A673 (cell line): ENCODE data around the gene PRKG1. TPM values are rescaled to one million over a fixed set of nuclear protein-coding genes. Genes with fewer than 3 reads are reported as not detected.

Source experiments
- BruUV-seq: library from RNA; stranded (reverse); fragments of 400-500 nt; replicated peaks from 2 replicates; lab custom pipeline; 2021; lab: Mats Ljungman, UMichigan
- CTCF ChIA-PET: fragments of 300-600 bp; sonication (Branson Sonifier 250); formaldehyde crosslinking; loops from one replicate; lab custom pipeline; 2022; ENCODE audit warnings: antibody characterized with exemption; lab: Charles Lee
- POLR2A ChIA-PET: fragments of 300-600 bp; sonication (Branson Sonifier 250); formaldehyde crosslinking; loops from one replicate; lab custom pipeline; 2022; ENCODE audit warnings: antibody characterized with exemption; ENCODE audit not compliant: low non-redundant PET; lab: Charles Lee
- DNase-seq: peaks from one replicate; pipeline ENCODE4 v3.0.0-alpha.2; 2015; ENCODE audit warnings: low spot score
- H3K27ac ChIP-seq: fragments of 200-600 bp; sonication (generic); 2 replicates; pipeline ENCODE4 v1.5.1; 2016; ENCODE audit warnings: mixed run types, low read depth, mild to moderate bottlenecking, mixed read lengths, antibody characterized with exemption, low read length; ENCODE audit not compliant: poor library complexity, severe bottlenecking
- H3K27me3 ChIP-seq: fragments of 200-600 bp; sonication (generic); replicated peaks from 2 replicates; pipeline ENCODE4 v1.6.1; 2017; ENCODE audit warnings: mixed run types, low read depth, mild to moderate bottlenecking, mixed read lengths, antibody characterized with exemption, low read length; ENCODE audit not compliant: insufficient read depth, poor library complexity
- H3K36me3 ChIP-seq: fragments of 200-600 bp; sonication (generic); 2 replicates; pipeline ENCODE4 v1.6.1; 2016; ENCODE audit warnings: mixed run types, mild to moderate bottlenecking, mixed read lengths, antibody characterized with exemption, low read length; ENCODE audit not compliant: insufficient read depth, poor library complexity, severe bottlenecking
- H3K4me1 ChIP-seq: fragments of 200-600 bp; sonication (generic); 2 replicates; pipeline ENCODE4 v1.6.1; 2017; ENCODE audit warnings: mixed run types, mild to moderate bottlenecking, mixed read lengths, antibody characterized with exemption, low read length; ENCODE audit not compliant: insufficient read depth, poor library complexity, severe bottlenecking
- H3K4me3 ChIP-seq: fragments of 200-600 bp; sonication (generic); 2 replicates; pipeline ENCODE4 v1.5.1; 2016; ENCODE audit warnings: low read depth, mixed run types, mild to moderate bottlenecking, mixed read lengths, low read length; ENCODE audit not compliant: poor library complexity, severe bottlenecking
- H3K9me3 ChIP-seq: fragments of 200-600 bp; sonication (generic); 2 replicates; pipeline ENCODE4 v1.6.1; 2016; ENCODE audit warnings: mixed run types, low read depth, mild to moderate bottlenecking, mixed read lengths, antibody characterized with exemption, low read length; ENCODE audit not compliant: poor library complexity, severe bottlenecking
- CTCF ChIP-seq: fragments of 300-800, 200-600 bp; sonication (generic); conservative IDR thresholded peaks from 2 replicates; pipeline ENCODE4 v1.5.1; 2017; ENCODE audit warnings: low read depth, mild to moderate bottlenecking, antibody characterized with exemption, low read length, moderate library complexity, mixed read lengths
- EZH2 ChIP-seq: fragments of 200-600 bp; sonication (generic); IDR thresholded peaks from 2 replicates; pipeline ENCODE4 v1.6.1; 2017; ENCODE audit warnings: borderline replicate concordance, low read depth, mild to moderate bottlenecking, mixed read lengths, antibody characterized with exemption, low read length; ENCODE audit not compliant: poor library complexity, severe bottlenecking
- intact Hi-C: fragments of 100-400 bp; cut with micrococcal nuclease; formaldehyde crosslinking; loops from one replicate; pipeline ENCODE4 v1.10.0; 2022; ENCODE audit not compliant: unreplicated experiment
- total RNA-seq: library from RNA; stranded (reverse); gene quantifications from 2 replicates; pipeline ENCODE4 v1.2.3, GENCODE V29; 2021

The PRKG1 gene
- total RNA-seq, 1 experiment from 2014 or later: 0.58 TPM

GRCh38 chr10:51382181-51382580, 307.9 kb downstream of the PRKG1 start:
- Histone ChIP-seq H3K27me3 (no peaks in the 10 kb centered on the region), H3K4me3 (no peak overlapping the region), H3K4me1 (no peaks in the 10 kb centered on the region), H3K36me3 (no peaks in the 10 kb centered on the region), H3K9me3 (no peaks in the 10 kb centered on the region), H3K27ac (no peak overlapping the region)
- DNase-seq: no peak
- ChIA-PET POLR2A (no interaction called here), CTCF (no interaction called here)
- BruUV-seq: no TSS peak
- TF ChIP-seq CTCF: no peak
- TF ChIP-seq EZH2: no peak
- intact Hi-C loops: no loop called here

- ChIA-PET CTCF (no interaction called here), POLR2A (no interaction called here)
- DNase-seq: no peak
- H3K4me1 ChIP-seq: no peaks in the 10 kb centered on the region
- intact Hi-C loops: loop anchor here (5.0 kb wide), 1 partner anchor 617 kb away; no protein-coding TSS in a partner anchor
- no peaks in the 10 kb centered on the region for H3K36me3 ChIP-seq
- TF ChIP-seq CTCF (no peak), EZH2 (no peak)
- H3K27me3 ChIP-seq: no peaks in the 10 kb centered on the region
- H3K4me3 ChIP-seq: no peak overlapping the region
- no TSS peak for BruUV-seq
- no peak overlapping the region for H3K27ac ChIP-seq
- H3K9me3 ChIP-seq: no peaks in the 10 kb centered on the region
Observed at GRCh38 chr10:51384971-51385370, 310.7 kb downstream of the PRKG1 start.

GRCh38 chr10:51386248-51386885, 312.1 kb downstream of the PRKG1 start:
- ChIA-PET POLR2A (no interaction called here), CTCF (no interaction called here)
- H3K4me1 ChIP-seq: no peaks in the 10 kb centered on the region
- H3K9me3 ChIP-seq: no peaks in the 10 kb centered on the region
- no peaks in the 10 kb centered on the region for H3K36me3 ChIP-seq
- TF ChIP-seq EZH2 (no peak), CTCF (no peak)
- H3K4me3 ChIP-seq: no peak overlapping the region
- H3K27me3 ChIP-seq: no peaks in the 10 kb centered on the region
- intact Hi-C loops: loop anchor here (5.0 kb wide), 1 partner anchor 616 kb away; no protein-coding TSS in a partner anchor
- BruUV-seq: no TSS peak
- DNase-seq: no peak
- no peak overlapping the region for H3K27ac ChIP-seq
